DMS114 treated with DMSO at 0.1 percent for 48 hours (cell line): ENCODE results near the gene TMCC1.
"Not testable (repeated sequence)": the region's sequence is repeated elsewhere in the genome, so short reads cannot be mapped to it uniquely, and the experiment has no call there.

ENCODE experiments used
- DNase-seq: peaks from one replicate; lab custom pipeline; 2025; ENCODE audit not compliant: unreplicated experiment; lab: John Stamatoyannopoulos, UW

TMCC1 gene

GRCh38 chr3:129777806-129778205, 115.7 kb downstream of the TMCC1 start:
- DNase-seq = no peak

GRCh38 chr3:129775870-129776269, 117.6 kb downstream of the TMCC1 start:
- no peak for DNase-seq

- no peak for DNase-seq
Observed at GRCh38 chr3:129773691-129774663, 119.5 kb downstream of the TMCC1 start.

GRCh38 chr3:129770604-129771003, 122.9 kb downstream of the TMCC1 start:
- DNase-seq = no peak

GRCh38 chr3:129769616-129770015, 123.9 kb downstream of the TMCC1 start:
- DNase-seq = no peak

- DNase-seq = no peak
Observed at GRCh38 chr3:129768728-129769127, 124.8 kb downstream of the TMCC1 start.

- DNase-seq = no peak
Observed at GRCh38 chr3:129766135-129766534, 127.4 kb downstream of the TMCC1 start.

GRCh38 chr3:129764090-129764489, 129.4 kb downstream of the TMCC1 start:
- no peak for DNase-seq

GRCh38 chr3:129758785-129759320, 134.7 kb downstream of the TMCC1 start:
- DNase-seq = no peak

GRCh38 chr3:129758306-129758705, 135.2 kb downstream of the TMCC1 start:
- DNase-seq = no peak

- DNase-seq = no peak
Observed at GRCh38 chr3:129756871-129757270, 136.6 kb downstream of the TMCC1 start.

GRCh38 chr3:129751105-129751504, 142.4 kb downstream of the TMCC1 start:
- DNase-seq = not testable (repeated sequence)

GRCh38 chr3:129749692-129750091, 143.8 kb downstream of the TMCC1 start:
- no peak for DNase-seq

GRCh38 chr3:129747992-129748391, 145.5 kb downstream of the TMCC1 start:
- no peak for DNase-seq

- DNase-seq = no peak
Observed at GRCh38 chr3:129747136-129747535, 146.4 kb downstream of the TMCC1 start.

- DNase-seq = no peak
Observed at GRCh38 chr3:129746629-129747028, 146.9 kb downstream of the TMCC1 start.

GRCh38 chr3:129745253-129745652, 148.3 kb downstream of the TMCC1 start:
- DNase-seq = no peak

- no peak for DNase-seq
Observed at GRCh38 chr3:129741794-129742193, 151.7 kb downstream of the TMCC1 start.

GRCh38 chr3:129740090-129740489, 153.4 kb downstream of the TMCC1 start:
- no peak for DNase-seq

GRCh38 chr3:129739634-129740033, 153.9 kb downstream of the TMCC1 start:
- no peak for DNase-seq

- no peak for DNase-seq
Observed at GRCh38 chr3:129738172-129738571, 155.3 kb downstream of the TMCC1 start.

- no peak for DNase-seq
Observed at GRCh38 chr3:129736070-129736469, 157.4 kb downstream of the TMCC1 start.
